HG03342 (cell line): ENCODE data around the gene HOXC11.

Experiments used
- ATAC-seq: cut with Tn5 transposase; IDR thresholded peaks from one replicate; pipeline ENCODE4 v1.9.1; 2021; ENCODE audit warnings: mild to moderate bottlenecking, moderate library complexity; ENCODE audit not compliant: unreplicated experiment

Gene HOXC11

DNA sequence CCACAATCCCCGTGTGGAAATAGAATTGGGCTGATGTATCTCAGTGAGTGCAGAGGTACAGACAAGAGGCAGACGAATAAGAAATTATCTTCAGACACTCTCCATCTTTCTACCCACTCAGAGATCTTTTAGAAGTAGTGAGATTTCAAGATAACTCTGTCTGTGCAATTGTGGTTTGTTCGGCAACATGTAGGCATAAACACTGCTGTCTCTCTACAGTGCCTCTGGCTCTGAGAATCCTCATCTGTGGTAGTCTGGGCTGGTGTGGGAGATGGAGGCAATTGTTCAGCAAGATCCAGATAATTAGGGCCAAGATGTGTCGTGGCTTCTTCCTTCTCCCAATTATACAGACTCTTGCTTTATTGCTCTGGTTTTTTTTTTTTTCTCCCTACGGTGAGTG, 31.2 kb upstream of the HOXC11 start:
- ATAC-seq, result no peak

DNA sequence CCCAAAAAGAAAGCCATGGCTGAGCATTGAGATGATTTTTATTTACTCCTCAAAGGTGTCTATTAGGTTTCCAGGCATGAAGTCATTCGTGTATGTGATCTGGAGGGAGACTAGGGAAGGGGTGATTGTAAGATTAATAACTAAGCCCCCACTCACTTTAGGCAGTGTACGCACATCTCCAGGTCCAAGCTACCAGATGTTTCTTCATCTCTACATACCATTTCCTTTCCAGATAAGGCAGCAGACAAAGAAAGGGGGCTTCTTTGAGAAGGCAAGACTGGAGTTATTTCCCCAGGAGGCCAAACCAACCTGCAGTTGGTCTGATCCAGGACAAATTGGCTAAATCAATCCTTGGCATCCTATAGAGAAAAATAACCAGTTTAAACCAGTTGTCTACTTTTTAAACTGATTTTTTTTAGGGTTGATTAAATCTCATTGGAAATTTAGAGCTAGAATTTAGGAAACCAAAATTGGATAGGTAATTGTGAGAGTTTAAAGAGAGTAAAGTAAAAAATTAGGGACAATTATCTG, 30.4 kb upstream of the HOXC11 start:
- ATAC-seq, result no peak

DNA sequence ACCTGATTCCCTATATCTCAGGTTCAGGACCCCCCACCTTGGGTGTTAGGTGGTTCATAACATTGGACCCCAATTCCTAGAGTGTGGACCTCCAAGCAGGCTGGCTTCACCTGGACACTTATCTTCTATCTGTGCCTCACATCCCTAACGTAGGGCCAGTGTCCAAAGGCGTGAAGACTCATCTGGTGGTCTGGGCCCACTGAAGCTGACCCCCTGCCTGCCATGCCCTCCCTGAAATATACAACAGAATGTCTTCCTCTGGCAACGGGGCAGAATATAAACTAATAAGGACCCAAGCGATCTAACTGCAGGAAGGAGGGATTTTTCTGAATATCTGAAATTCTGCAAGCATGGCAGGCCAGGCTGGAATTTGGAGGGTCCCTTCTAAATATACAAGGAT, 28.7 kb upstream of the HOXC11 start:
- ATAC-seq, result no peak

DNA sequence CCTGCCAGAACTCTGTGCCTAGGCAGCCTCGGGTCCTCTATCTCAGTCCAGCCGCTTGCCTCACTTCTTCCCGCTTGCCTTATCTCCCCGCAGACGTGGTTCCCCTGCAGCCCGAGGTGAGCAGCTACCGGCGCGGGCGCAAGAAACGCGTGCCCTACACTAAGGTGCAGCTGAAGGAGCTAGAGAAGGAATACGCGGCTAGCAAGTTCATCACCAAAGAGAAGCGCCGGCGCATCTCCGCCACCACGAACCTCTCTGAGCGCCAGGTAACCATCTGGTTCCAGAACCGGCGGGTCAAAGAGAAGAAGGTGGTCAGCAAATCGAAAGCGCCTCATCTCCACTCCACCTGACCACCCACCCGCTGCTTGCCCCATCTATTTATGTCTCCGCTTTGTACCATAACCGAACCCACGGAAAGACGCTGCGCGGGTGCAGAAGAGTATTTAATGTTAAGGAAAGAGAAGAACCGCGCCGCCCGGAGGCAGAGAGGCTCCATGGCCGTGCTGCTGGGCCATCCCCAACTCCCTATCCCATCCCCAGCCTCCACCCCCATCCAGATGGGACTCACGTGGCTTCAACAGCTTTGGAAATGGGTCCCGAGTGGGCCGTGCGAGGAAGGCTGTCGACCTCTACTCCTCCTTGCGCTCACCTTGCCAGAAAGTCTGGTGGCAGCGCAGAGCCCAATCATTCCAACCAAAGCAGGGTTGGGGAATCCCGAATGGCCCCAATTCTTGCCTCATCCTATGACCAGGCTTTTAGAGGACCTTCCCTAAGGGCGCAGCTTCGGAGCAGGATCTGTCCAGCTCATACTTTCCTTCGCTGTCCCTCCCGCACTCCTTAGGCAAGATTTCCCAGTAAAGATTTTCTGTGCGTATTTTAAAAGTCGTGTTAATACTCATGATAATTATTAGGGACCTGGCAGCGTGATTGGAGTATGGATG, 27.7 kb upstream of the HOXC11 start:
- no peak for ATAC-seq

DNA sequence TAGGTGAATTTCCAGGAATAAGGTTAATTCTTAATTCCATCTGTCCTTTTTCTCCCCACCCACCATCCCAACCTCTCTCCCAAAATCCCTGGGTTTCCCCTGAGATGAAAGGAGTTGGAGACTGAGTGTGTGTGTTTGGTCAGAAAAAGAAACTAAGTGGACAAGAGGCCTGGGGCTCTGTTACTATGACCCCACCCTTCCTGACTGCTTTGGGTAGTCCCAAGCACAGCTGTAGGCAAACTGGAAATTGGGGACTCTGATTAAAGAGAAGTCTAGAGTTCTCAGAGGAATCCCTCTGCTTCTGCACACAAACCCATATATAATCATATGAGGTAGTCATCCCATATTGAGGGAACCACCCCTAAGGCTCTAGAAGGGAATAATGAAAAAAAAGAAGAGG, 25.2 kb upstream of the HOXC11 start:
- ATAC-seq, result no peak

DNA sequence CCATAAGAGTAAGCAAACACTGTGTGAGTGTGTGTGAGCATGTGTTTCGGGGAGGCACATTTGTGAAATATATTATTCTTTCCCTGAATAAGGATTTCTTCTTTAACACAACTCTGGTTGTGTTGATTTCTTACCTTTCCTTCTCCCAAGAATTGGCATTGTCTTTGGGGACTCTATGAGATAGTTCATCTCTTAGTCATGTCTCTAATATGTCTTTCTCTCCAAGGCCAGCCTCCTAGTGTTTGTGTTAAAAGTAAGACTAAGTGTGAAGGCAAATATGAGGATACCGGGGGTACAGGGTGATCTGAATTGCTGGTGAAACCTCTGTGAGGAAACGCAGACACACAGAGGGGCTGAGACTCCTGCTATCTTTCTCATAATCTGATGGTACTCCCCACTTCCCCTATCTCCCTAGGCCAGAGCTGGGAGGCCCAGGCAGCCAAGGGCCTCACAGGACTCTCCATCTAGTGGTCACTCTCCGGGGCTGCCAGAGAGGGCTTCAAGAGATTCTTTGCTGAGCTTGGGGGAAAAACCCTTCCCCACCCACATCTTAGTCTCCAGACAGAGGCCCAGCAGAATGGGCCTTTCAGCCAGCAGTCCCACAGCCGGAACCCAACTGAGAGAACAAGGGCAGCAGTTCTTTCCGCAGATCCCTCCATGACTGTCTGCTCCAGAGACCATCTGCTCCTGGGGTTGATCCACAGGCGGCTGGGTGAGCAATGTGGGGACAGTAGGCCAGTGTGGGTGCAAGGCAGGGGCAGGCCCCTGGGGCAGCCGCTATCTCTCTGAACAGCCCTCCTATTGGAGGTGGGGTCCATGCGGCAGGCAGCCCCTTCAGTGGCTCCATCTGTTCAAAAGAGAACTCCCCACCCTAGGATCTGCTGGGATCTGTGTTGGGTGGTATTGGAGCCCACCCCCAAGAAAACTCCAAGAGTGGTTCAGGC, 24.0 kb upstream of the HOXC11 start:
- ATAC-seq, result no peak

DNA sequence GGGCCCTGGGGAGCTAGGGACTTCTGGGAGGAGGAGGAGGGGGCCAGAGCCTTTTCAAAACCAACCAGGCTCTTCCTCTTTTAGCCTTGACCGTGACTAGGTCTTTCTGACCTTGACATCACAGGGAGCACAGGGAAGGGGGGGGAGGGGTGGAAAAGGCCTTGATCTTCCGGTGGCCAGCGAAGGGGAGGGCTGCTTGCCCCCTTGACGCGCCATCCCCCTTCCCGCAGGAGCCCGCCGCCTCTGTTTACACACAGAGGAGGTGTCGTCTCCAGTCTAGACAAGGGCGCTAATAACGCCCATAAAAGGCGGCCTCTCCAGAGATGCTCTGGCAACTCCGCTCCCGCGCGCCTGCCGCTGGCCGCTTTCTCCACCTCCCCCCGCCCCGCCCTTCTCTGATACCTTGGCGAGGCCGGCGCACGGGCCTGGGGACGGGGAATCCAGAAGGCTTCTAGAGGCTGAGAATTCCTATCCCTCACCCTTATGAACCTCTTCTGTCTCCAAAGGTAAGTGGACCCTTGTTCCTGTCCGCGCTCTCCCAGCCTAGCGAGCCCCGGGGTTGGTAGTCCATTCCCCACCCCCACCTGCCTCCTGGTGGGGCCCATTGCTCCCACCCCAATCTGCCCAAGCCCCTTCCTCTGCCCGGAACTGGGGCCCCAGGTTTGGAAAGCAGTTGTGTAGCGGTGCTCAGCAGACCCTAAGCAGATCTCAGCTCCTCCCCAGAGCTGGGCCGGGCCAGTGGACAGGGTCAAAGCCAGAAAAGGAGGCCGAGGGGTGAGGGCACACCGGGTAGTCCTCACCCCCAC, 23.1 kb upstream of the HOXC11 start:
- no peak for ATAC-seq

DNA sequence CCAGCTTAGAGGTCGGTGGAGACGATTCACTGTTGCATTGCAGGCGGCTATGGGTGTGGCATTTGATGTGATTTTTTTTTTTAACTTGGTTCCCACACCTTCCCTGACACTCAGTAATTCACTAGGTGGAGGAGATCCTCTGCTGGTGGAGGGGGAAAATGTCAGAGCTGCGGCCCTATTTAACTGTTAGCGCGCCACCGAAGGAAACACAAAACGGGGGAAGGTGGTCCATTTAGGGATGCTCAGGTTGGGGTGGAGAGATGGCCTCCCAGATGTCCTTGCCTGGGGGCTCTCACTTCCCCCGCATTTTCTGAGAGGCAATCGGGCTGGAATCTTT, 22.5 kb upstream of the HOXC11 start:
- ATAC-seq, result no peak

DNA sequence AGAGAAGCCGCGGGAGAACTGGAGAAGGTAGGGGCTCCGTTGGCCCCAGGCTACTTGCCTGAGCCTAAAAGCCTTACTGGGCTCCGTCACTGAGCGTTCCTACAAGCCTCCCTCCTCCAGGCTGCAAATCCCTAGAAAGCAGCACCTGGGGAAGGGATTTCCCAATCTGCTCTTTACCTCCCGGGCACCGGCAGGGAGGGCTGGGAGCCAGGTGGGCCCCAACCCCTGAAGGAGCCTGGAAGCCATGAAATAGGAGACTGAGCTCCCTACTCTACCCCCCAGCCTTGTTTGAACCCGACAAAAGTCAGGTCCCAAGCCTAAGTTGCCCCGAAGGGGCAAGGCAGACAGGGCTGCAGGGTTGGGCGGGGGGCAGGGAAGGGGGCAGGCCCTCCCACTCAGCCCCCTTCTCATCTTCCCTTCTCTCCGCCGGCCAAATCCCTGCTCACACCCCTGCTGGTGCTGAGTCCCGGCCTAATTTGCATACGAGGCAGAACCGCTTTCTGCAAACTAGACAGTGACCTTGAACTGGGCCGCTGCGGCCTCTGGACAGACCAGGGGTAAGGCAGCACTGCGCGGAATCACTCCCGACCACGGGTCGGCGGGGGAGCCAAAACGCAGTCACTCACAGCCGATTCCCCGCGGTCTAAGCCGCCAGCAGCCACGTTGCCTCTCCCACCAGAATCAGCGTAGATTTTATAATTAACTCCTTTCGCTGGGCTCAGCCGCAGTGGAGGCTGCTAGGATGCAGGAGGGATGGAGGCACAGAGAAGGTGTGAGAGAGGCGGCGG, 21.9 kb upstream of the HOXC11 start:
- no peak for ATAC-seq

DNA sequence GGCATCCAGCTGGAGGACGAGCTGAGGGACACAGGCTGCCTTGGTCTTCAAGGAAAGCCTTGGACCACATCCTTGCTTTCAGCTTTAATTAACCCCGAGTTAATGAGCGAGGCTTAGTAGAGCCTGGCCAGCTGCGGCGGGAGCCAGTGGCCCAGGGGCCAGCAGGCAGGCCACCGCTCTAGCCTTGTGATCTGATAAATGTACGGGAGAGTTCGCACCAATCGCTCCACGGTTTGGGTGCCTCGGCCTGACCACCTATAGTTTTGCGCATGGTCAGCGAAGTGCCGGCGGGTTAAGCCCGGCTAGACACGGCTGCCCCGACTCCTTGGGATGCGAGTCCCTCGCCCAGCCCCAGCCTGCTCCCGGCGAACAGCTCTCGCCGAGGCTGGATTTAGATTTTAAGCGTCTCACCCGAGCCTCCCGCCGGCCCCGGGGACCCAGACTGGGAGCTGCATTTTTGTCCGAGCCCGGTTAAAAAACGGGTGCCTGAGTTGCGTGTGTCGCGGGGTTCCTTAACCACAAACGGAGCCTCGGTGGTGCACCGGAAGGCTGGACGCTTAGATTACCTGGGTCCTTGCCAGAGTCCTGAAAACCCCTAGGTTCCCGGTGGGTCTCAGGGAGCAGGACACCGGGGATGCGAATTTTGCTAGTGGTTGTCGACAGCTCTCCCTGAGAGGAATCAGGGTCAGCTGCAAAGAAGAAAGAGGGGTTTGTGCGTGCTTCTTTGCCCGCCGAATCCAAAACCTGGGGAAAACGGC, 21.2 kb upstream of the HOXC11 start:
- ATAC-seq, result no peak

DNA sequence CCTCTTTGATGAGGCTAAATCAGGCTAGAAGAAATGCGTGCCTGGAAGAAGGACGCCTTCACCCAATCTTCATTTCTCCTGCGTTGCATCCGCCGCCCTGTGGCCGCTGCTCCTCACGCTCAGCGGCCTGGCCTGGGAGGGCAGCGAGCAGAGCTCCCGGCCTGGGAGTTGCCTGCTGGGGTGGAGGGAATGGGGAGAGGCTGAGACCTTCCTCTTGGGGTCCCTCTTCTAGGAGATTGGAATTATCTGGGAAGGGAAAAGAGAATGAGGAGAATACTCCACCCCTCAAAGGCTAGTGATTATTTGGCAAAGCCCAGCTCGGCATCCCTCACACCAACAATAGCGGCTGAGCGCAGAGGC, 20.6 kb upstream of the HOXC11 start:
- no peak for ATAC-seq

DNA sequence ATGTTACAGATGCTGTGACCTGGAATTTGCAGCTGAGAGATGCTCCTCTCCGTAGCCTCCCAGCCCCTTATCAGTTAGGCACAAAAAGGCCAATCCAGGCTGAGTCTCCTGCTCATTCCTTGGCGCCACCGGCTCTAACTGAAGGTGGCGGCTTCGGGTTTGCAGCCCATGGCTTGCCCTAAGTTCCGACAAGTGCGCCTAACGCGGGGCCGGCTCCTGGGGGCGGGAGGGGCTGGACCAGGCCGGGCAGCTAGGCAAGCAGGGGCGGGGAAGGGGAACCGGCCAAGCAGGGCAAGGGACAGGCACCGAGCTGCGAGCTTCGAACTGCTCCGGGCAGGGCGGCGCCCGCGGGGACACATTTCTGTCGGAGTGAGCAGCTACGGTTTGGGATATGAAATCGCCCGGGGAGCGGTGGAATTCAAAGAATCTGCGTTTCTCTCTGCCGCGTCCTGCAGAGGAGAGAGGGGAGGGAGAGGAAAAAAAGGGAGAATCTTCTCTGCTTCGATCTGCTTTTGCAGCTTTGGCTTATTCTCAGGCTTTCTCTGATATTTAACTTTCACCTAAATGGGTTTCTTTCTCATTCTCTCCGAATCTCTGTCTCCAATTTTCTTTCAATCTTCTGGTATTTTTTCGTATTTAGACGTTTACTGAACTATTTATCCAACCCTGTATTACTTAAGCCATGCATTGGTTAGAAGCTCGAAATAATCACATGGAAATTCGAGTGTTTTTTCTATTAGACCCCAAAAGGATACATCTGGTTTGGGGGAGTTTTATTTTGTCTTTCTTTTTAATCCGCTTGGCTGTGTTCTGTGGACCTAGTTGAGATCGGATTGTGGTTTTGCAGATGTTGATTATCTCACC, 19.8 kb upstream of the HOXC11 start:
- no peak for ATAC-seq

DNA sequence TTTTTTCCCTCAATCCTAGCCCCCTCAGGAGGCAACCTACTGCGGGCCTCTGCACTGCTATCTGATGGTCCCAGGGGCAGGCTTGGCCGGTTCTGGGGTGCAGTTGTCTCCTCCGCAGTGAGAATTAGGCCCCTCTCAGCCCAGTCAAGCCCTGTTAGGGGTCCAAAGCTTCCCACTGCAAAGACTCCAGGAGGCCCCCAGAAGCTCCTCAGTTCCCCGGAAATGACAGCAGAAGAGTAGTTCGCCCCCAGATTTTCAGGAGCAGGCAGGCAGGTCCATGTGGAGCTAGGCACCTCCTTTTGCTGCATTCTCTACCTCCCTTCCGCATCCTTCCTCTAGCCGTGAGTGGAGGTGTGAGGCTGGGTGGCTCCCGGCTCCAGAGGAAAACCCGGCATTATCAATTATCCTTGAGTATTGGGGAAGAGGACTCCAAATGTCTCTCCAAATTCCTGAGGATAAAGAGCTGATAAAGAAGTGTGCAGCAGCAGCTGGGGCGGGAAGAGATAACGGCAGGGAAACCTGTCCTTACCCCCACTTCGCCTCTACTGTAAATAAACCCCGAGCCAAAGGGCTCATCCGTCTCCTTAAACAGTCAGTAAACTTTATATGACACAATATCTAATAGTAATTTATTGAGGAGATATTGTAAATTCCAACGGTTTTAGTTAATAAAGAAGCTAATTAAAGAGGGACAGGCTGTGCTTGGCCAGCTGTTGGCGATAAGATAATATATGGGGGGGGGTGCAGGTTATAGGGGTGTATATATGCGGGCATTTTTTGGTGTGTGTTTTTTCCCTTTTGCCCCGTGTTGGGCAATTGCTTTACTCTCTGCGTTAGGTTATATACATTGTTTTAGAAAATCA, 18.9 kb upstream of the HOXC11 start:
- no peak for ATAC-seq

DNA sequence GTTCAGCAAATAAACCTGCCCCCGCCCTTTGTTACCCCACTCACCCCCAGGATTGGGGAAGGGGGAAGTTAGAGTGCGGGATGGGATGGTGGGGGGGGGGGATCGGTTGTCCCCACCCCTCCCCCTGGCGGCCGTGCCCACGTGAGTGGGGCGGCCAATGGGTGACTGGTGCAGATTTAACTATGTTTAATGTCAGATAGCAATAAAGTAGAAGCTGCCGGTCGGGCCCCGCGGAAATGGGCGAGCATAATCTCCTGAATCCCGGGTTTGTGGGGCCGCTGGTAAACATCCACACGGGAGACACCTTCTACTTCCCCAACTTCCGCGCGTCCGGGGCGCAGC, 18.3 kb upstream of the HOXC11 start, which contains the start of gene HOXC12:
HOXC12 (plus strand) TSS at position 210 of the 342 bp plus-strand sequence; CDS start at position 237, 27 bp downstream.
- no peak for ATAC-seq

DNA sequence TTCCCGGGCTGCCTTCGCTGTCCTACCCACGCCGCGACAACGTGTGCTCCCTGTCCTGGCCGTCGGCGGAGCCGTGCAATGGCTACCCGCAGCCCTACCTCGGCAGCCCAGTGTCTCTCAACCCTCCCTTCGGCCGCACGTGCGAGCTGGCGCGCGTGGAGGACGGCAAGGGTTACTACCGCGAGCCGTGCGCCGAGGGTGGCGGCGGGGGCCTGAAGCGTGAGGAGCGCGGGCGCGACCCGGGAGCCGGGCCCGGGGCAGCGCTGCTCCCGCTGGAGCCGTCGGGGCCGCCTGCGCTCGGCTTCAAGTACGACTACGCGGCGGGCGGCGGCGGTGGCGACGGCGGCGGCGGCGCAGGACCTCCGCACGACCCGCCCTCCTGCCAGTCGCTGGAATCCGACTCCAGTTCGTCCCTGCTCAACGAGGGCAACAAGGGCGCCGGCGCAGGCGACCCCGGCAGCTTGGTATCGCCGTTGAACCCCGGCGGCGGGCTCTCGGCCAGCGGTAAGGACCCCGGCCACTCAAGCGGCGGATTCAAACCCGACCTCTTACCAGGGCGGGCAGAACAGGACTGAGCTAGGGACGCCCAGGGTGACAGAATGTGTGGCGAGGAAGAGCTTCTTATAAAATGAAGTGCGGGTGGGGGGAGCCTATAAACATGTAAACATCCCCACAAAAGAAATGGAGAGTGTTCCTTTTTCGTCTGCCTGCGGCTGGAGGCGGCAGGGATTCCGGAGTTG, 17.7 kb upstream of the HOXC11 start:
- ATAC-seq, result no peak

DNA sequence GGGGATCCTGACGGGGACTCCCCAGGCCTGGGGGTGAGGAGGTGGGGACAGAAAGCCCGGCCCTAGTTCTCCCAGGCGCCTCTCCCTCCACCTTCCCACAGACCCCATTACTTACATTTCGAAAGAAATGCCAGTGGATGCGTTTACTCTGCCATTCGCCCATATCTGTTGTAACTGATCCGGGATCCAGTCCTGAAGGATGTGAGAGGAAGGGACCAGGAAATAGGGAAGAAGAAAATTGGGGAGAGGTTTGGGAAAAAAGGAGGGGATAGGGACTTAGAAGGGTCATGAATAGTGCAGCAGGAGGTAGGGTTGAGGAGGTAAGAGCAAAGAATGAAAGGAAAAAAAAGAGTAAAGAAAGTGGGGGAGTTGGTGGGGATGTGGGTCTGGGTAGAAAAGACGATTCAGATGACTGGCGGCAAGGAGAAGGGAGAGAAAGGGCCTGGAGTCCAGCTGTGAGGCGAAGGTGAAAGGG, 17.1 kb upstream of the HOXC11 start:
- no peak for ATAC-seq
